HG02623 (cell line): ENCODE results near the gene SAMD10.
"Not testable (repeated sequence)": the region's sequence is repeated elsewhere in the genome, so short reads cannot be mapped to it uniquely, and the experiment has no call there.

Source experiments
- ATAC-seq: cut with Tn5 transposase; IDR thresholded peaks from one replicate; pipeline ENCODE4 v1.9.1; 2021; ENCODE audit warnings: moderate library complexity; ENCODE audit not compliant: unreplicated experiment

Gene SAMD10

DNA sequence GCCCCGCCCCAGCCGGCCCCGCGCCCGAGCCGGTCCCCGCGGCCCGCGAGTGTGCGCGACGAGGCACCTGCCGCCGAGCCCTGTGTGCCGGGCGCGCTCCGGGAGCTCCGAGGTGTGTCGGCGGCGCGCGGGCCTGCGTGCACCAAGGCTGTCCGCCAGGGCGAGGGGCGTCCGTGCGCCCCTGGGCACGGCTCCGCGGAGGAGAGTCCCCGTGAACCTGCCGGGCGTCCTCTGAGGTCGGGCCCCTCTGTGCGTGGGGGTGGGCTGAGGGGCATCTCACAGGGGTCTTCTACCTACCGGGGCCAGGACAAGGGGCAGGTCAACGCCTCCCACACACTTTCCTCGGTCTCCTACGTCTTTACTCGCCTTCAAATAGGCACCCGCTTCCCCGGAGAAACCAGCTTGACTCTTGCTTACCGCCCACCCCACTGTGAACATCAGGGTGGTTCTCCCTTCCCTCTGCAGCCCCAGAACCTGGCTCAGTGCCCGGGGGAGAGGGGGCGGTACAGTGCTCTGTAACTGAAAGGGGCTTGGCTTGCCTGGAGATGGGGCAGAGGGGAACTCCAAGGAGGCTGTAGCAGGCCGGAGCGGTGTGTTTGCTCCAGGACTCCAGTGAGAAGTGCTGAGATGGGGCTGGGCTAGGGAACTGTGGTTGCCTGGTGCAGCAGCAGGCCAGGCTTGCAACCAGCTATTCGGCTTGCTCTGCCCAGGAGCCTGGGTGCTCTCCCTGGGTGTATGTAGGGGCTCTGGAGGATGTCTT is at the start of gene SAMD10:
SAMD10 (minus strand) TSS at position 86 of the 760 bp plus-strand sequence. CDS start 175 bp downstream, outside the sequence.
- ATAC-seq: no peak

DNA sequence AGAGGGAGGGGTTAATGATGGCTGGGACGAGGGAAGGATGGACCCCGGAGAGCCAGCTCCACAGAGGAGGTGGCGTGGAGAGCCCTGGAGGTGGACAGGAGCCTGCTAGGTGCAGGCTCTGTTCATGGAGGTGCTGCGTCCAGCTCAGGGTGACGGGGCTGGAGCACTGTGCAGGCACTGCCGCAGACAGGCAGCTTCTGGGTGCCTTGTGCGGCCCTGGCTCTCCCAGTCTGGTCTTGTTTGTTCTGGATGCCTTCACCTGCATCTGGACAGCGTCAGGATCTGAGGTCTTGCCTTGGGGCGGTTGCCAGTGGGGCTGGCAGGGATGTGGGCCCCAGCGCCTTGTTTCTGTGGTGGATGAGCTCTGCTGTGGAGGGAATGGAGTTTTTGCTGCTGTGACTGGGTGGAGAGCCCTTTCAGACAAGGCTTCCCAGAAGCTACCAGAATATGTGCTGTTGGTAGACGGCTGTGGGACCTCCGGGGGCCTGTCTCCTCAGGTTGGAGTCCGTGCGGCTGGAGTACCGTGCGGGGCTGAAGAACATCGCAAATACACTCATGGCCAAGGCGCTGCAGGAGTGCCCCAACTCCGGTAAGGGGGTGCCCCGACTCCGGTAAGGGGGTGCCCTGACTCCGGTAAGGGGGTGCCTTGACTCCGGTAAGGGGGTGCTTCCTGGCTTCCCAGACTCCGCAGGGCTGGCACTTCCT is 48.7 kb upstream of the SAMD10 start:
- no peak for ATAC-seq

DNA sequence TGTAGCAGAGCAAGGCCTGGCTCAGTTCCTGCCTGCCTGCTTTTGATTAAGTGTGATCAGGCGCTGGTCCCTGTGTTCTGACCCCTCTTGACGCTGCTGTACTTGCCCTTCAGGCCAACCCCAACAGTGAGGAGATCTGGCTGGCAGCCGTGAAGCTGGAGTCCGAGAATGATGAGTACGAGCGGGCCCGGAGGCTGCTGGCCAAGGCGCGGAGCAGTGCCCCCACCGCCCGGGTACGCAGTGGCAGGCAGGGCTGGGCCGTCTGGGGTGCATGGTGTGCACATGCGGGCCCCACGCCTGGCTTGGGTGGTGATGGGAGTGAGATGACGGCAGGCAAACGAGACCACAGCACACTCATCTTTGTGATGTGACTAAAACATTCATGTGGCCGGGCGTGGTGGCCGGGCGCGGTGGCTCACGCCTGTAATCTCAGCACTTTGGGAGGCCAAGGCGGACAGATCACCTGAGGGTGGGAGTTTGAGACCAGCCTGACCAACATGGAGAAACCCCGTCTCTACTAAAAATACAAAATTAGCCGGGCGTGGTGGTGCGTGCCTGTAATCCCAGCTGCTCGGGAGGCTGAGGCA is 46.5 kb upstream of the SAMD10 start:
- ATAC-seq: no peak

DNA sequence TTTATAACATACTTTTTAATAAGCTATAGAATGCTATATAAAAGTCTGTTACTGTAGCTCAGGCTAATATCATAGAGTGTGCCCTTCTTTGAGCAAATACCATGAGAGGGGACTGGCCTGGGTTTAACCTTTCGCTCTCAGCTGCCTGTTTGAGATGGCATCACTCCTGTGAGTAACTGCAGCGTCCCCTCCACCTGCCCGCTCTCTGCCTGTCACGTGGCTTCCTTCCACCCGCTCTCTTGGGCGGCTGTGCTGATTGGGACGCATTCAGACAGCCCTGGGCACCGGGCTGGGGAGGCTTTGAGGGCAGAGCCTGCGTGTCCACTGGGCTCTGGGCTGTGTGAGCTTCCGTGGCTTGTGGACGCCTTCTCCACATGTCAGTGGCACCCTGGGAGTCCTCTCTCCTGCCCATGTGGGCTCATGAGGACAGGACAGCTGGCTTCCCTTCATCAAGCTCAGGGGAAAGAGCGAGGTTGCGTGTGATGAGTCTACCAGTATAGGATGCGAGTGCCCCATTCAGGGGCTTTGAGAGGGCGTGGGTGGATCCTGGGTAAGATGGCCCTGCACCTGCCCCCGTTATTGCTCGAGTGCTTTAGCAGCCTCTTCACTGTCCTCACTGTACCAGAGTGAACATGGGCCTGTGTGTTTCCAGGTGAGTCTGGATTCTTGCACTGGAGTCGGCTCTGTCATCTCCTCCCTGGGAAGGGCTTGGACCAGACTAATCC is 45.8 kb upstream of the SAMD10 start:
- ATAC-seq: no peak

DNA sequence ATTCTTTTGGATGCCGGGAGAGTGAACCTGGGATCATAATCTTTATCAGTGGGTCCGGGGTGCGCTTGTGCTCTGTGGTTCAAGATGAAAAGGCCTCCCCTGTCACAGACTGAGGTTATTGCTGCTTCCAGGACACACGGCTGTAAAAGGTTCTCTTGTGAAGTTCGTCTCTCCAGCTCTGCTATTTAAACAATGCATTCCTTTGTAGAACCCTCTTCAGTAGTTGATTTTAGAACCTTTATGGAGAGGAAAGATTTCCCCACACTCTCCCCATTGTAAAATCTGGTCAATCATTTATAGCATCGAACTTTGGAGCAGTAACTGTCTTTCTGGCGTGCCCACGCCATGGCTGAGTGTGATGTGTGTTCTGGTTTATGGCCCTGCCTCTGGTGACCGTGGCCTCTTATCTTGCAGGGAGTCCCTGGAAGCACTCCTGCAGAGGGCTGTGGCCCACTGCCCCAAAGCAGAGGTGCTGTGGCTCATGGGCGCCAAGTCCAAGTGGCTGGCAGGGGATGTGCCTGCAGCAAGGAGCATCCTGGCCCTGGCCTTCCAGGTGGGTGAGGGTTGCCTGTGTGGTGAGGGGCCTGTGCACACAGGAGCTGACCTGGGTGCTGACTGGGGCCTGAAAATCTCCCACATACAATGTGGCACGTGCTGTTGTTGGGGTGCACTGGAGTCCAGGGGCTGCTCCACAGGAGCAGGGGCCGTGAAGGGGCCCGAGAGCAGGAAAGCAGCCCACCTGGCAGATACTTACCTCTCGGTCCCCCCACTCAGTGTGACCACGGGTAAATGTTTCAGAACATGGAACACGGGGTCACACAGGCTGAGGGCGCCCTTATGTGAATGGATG is 44.9 kb upstream of the SAMD10 start:
- ATAC-seq: no peak

DNA sequence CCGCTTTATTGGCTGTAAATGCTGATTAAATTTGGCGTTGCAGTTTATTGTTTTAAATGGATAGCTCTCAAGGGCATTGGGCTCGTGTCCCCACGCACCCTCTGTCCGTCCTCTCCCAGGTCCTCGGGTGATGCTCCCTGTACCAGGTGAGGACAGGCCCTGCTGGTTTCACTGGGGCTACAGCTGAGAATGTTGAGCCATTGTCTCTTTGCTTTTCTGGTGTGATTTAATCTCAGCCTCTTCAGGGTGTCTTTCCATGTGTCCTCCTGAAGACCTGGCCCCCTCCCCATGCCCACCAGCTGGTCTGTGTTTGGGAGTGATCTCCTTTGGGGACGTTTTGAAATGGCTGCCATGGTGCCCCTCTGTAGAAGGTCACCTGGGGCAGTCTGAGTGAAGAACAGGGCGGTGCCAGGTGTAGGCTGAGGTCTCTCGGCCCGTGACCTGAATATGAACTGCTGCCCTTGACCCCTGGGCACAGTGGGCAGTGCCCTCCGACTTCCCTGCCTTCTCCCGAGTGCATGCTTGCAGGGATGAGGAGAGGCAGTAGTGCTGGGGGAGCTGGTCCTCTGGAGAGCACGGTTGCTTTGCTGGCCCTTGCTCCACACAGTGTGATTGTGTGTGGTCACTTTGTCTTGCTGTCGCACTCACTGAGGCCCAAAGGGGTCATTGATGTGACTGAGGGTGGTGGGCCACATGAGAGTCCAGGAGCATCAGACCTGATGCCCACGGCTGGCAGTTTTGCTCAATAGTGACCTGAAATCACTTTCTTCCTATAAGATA is 44.1 kb upstream of the SAMD10 start:
- ATAC-seq: no peak

- no peak for ATAC-seq
Observed at GRCh38 chr20:64022671-64023360, 43.4 kb upstream of the SAMD10 start.

DNA sequence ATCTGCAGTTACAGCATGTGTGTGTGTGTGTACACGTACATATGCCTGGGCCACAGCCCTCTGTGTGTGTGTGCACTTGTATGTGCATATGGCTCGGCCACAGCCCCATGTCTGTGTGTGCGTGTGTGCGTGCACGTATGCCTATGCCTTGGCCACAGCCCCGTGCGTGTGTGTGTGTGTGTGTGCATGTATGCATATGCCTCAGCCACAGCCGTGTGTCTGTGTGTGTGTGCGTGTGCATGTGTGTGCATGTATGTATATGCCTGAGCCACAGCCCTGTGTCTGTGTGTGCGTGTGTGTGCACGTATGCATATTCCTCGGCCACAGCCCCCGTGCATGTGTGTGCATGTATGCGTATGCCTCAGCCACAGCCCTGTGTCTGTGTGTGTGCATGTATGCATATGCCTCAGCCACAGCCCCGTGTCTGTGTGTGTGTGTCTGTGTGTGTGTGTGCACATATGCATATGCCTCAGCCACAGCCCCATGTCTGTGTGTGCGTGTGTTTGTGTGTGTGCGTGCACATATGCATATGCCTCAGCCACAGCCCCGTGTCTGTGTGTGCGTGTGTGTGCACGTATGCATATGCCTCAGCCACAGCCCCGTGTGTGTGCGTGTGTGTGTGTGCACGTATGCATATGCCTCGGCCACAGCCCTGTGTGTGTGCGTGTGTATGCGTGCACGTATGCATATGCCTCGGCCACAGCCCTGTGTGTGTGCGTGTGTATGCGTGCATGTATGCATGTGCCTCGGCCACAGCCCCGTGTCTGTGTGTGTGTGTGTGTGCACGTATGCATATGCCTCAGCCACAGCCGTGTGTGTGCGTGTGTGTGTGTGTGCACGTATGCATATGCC is 41.9 kb upstream of the SAMD10 start:
- ATAC-seq: no peak

GRCh38 chr20:64015635-64016034 is 36.2 kb upstream of the SAMD10 start:
- ATAC-seq: no peak

DNA sequence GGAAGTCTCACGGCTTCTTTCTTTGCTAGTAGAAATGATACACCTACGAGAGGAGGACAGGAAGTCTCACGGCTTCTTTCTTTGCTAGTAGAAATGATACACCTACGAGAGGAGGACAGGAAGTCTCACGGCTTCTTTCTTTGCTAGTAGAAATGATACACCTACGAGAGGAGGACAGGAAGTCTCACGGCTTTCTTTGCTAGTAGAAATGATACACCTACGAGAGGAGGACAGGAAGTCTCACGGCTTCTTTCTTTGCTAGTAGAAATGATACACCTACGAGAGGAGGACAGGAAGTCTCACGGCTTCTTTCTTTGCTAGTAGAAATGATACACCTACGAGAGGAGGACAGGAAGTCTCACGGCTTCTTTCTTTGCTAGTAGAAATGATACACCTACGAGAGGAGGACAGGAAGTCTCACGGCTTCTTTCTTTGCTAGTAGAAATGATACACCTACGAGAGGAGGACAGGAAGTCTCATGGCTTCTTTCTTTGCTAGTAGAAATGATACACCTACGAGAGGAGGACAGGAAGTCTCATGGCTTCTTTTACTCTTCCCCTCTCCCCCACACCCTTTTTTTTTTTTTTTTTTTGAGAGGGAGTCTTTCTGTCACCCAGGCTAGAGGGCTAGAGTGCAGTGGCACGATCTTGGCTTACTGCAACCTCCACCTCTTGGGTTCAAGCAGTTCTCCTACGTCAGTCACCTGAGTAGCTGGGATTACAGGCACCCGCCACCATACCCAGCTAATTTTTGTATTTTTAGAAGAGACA is 33.1 kb upstream of the SAMD10 start:
- ATAC-seq: not testable (repeated sequence)

GRCh38 chr20:64011366-64011779 is 31.9 kb upstream of the SAMD10 start:
- no peak for ATAC-seq

- ATAC-seq: no peak
Observed at GRCh38 chr20:64010711-64011237, 31.3 kb upstream of the SAMD10 start.

DNA sequence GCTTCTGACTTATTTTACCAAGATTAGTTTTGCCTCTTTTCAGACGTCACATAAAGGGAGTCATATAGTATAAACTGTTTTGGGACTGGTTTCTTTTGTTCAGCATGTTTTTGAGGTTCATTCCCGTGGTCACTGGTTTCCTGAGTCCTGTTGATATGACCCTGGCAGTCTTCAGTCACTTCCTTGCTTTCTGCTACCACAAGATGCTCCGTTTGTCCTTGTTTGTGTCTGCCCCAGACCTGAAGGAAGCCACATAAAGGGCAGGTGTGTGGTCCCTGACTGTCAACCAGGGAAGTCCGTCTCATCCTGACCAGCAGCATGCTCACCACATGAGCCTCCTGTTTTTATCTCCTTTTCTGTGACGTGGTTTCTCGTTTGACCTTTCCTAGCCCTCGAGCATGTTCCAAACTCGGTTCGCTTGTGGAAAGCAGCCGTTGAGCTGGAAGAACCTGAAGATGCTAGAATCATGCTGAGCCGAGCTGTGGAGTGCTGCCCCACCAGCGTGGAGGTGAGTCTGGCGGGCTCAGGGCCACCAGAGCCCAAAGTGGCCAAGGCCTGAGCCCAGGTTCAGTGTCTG is 30.5 kb upstream of the SAMD10 start:
- ATAC-seq: no peak

DNA sequence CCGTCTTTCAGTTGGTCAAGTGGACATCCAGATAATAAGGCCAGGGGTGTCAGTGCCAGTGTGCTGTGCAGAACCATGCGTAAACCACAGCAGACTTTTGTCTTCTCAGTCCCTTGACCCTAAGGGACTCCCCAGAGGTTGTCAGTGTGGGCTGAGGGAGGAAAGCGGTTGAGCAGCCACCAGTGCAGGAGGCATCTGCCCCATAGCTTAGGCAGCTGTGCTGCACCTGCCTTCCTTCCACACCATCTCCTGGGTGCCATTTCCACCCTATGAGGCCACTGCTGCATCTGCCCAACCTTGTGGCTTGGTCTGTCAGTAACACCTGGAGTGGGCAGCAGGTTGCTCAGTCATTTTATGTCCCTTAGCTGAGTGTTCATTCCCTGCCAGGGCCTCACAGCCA is 27.5 kb upstream of the SAMD10 start:
- no peak for ATAC-seq

- ATAC-seq: no peak
Observed at GRCh38 chr20:64006490-64006889, 27.0 kb upstream of the SAMD10 start.

- ATAC-seq: no peak
Observed at GRCh38 chr20:64005394-64005793, 26.0 kb upstream of the SAMD10 start.
